Measurements from ENCODE around the gene SLC6A4.

The SLC6A4 gene

GRCh38 chr17:30239089-30239462, 3.6 kb upstream of the SLC6A4 start:
- TF ChIP-seq CTCF (IDR thresholded peaks at IDR 0.05; ENCODE audit: borderline replicate concordance, insufficient read depth, low read depth, low read length): no peak
- no peak overlapping the region for H3K4me3 ChIP-seq (ENCODE audit: low read depth, low read length)

GRCh38 chr17:30238387-30239088, 3.0 kb upstream of the SLC6A4 start:
- no peak for TF ChIP-seq CTCF (IDR thresholded peaks at IDR 0.05; ENCODE audit: borderline replicate concordance, insufficient read depth, low read depth, low read length)
- H3K4me3 ChIP-seq (ENCODE audit: low read depth, low read length): no peak overlapping the region

GRCh38 chr17:30238003-30238344, 2.5 kb upstream of the SLC6A4 start:
- TF ChIP-seq CTCF (IDR thresholded peaks at IDR 0.05; ENCODE audit: borderline replicate concordance, insufficient read depth, low read depth, low read length): no peak

GRCh38 chr17:30237296-30238002, 2.0 kb upstream of the SLC6A4 start:
- no peak for TF ChIP-seq CTCF (IDR thresholded peaks at IDR 0.05; ENCODE audit: borderline replicate concordance, insufficient read depth, low read depth, low read length)

More at GRCh38 chr17:30238003-30238344, 2.5 kb upstream of the SLC6A4 start:
- H3K4me3 ChIP-seq (ENCODE audit: low read depth, low read length): no peak overlapping the region

GRCh38 chr17:30236766-30237165, 1.3 kb upstream of the SLC6A4 start:
- no peak overlapping the region for H3K4me3 ChIP-seq (ENCODE audit: low read depth, low read length)
- TF ChIP-seq CTCF (IDR thresholded peaks at IDR 0.05; ENCODE audit: borderline replicate concordance, insufficient read depth, low read depth, low read length): peak; percentile 67

More at GRCh38 chr17:30237296-30238002, 2.0 kb upstream of the SLC6A4 start:
- H3K4me3 ChIP-seq (ENCODE audit: low read depth, low read length): no peak overlapping the region

GRCh38 chr17:30236297-30236624, 764 bp upstream of the SLC6A4 start:
- peak overlapping the region; percentile 51 for H3K4me3 ChIP-seq (ENCODE audit: low read depth, low read length)
- no peak for TF ChIP-seq CTCF (IDR thresholded peaks at IDR 0.05; ENCODE audit: borderline replicate concordance, insufficient read depth, low read depth, low read length)

GRCh38 chr17:30234964-30235363, 533 bp downstream of the SLC6A4 start:
- TF ChIP-seq CTCF (IDR thresholded peaks at IDR 0.05; ENCODE audit: borderline replicate concordance, insufficient read depth, low read depth, low read length): no peak
- peak overlapping the region; percentile 51 for H3K4me3 ChIP-seq (ENCODE audit: low read depth, low read length)
